Bronchial epithelial cell (primary cell): ENCODE results near the gene GCNT1. TPM values are rescaled to one million over a fixed set of nuclear protein-coding genes. Genes with fewer than 3 reads are reported as not detected.
"Not testable (repeated sequence)": the region's sequence is repeated elsewhere in the genome, so short reads cannot be mapped to it uniquely, and the experiment has no call there.

ENCODE experiments used
- DNase-seq: peaks from one replicate; pipeline ENCODE4 v3.0.0-alpha.2; 2010; ENCODE audit warnings: low read depth
- FAIRE-seq: peaks from 2 replicates; lab custom pipeline; 2011; peaks lifted over from hg19 to GRCh38; lab: Jason Lieb, UNC
- H3K27me3 ChIP-seq: 2 replicates; pipeline ENCODE4 v1.5.1; 2011; ENCODE audit warnings: low read length; ENCODE audit not compliant: control insufficient read depth, insufficient read depth
- H3K36me3 ChIP-seq: 2 replicates; pipeline ENCODE4 v1.5.1; 2011; ENCODE audit warnings: low read length; ENCODE audit not compliant: control insufficient read depth, insufficient read depth
- H3K4me3 ChIP-seq: 2 replicates; pipeline ENCODE4 v1.5.1; 2011; ENCODE audit warnings: mild to moderate bottlenecking, low read depth, low read length, control low read depth
- total RNA-seq: library from RNA; depleted of rRNA; stranded (reverse); fragments of >200 nt; gene quantifications from 2 replicates; pipeline ENCODE4 v1.2.1, GENCODE V29; 2014
- TF ChIP-seq, protein P1 (sequence below): IDR thresholded peaks from 2 replicates; pipeline ENCODE4 v1.5.1; 2011; ENCODE audit warnings: mild to moderate bottlenecking, moderate library complexity, low read length, control low read depth, inconsistent platforms; ENCODE audit not compliant: insufficient read depth, severe bottlenecking

GCNT1 gene
- total RNA-seq, 1 donor from 2014 or later: 3.7 TPM

DNA sequence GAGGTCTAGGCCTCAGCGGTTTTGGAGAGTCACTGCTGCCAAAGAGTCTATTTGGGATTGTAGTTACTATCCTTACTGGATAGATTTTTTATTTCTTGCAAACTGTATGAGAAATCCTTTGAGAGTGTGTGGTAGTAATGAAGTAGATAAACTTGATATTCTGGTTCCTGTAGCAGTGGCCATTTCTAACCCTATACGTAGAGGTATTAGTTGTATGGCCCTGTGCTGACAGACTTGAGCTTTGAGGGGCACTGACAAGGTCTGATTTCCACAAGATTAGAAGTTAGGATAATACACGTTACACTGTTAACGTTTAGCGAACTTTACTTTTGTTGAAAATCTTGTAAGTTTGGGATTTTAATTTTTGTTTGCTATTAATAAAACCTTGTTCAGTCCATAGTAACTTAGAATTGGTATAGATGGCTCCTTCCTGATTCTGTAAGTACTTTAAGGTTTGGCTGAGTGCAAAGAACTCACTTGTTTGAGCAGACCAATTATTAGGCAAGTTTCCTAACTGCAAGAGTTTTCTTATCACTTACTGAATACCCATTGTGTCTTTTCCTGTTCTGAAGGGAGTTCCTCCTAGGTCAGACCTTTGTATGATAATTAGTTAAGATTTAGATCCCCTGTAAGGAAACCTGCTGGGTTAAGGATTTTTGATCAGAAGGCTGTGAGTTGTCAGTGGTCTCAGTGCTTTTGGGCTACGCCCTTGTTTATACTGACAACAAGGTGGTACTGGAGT is 31.4 kb downstream of the GCNT1 start:
- TF ChIP-seq, protein P1, sequence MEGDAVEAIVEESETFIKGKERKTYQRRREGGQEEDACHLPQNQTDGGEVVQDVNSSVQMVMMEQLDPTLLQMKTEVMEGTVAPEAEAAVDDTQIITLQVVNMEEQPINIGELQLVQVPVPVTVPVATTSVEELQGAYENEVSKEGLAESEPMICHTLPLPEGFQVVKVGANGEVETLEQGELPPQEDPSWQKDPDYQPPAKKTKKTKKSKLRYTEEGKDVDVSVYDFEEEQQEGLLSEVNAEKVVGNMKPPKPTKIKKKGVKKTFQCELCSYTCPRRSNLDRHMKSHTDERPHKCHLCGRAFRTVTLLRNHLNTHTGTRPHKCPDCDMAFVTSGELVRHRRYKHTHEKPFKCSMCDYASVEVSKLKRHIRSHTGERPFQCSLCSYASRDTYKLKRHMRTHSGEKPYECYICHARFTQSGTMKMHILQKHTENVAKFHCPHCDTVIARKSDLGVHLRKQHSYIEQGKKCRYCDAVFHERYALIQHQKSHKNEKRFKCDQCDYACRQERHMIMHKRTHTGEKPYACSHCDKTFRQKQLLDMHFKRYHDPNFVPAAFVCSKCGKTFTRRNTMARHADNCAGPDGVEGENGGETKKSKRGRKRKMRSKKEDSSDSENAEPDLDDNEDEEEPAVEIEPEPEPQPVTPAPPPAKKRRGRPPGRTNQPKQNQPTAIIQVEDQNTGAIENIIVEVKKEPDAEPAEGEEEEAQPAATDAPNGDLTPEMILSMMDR: no peak
- Histone ChIP-seq H3K36me3 (no peaks in the 10 kb centered on the region), H3K4me3 (no peak overlapping the region), H3K27me3 (no peaks in the 10 kb centered on the region)
- DNase-seq: peak; percentile 12
- FAIRE-seq: no peak

DNA sequence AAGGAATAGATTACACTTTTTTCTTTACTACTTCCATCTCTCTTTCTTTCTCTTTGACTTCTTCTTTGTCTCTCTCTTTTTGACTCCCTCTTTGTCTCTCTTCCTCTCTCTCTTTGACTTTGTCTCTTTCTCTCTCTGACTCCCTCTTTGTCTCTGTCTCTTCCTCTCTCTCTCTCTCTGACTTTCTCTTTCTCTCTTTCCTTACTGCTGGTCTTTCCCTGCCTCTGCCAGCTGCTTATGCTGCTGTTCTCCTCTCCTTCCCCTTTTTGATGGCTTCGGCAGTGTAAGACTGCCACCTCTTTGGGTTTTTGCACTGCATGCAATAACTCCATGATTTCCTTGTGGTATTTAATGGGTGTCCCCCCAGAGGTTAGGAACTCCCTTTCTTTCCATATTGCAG is 32.1 kb downstream of the GCNT1 start:
- H3K4me3 ChIP-seq, FAIRE-seq, H3K27me3 ChIP-seq, H3K36me3 ChIP-seq, DNase-seq: not testable (repeated sequence)

DNA sequence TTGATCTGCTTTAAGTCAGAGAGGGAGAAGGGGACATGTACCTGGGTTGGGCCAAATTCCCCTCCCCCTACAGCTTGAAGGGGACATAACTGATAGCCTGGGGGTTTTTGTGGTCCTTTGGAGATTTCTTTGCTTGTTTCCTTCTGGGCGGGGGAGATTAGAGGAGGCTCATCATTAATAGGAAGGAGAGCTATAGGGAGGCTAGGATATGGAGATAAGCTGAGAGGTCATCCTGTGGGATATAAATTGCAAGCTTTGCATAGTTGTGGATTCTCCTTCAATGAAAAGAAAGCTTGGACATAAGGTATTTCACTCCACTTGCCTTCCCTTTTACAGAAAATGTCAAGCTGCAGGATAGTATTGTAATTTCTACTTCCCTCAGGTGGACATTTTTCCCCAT is 34.5 kb downstream of the GCNT1 start:
- DNase-seq, H3K36me3 ChIP-seq, FAIRE-seq, H3K4me3 ChIP-seq, H3K27me3 ChIP-seq: not testable (repeated sequence)

DNA sequence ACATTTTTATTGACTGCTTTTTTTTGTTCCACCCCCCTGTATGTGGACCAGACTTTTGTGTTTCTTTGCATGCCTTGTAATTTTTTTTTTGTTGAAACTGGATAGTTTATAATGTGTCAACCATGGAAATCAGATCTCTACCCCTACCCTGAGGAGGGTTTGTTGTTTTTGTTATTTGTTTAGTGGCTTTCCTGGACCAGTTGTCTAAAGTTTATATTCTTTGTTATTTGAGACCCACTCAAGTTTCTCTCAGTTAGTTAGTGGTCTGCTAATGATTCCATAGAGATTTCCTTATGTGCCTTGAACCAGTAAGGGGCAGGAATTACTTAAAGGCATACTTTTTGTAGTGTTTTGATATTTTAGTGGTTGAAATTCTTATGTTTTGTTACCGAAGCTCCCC is 41.1 kb downstream of the GCNT1 start:
- Histone ChIP-seq H3K4me3 (no peak overlapping the region), H3K27me3 (no peaks in the 10 kb centered on the region), H3K36me3 (peaks cover 7% of the 10 kb centered on the region)
- TF ChIP-seq, protein P1: no peak
- DNase-seq: no peak
- FAIRE-seq: peak; percentile 72

DNA sequence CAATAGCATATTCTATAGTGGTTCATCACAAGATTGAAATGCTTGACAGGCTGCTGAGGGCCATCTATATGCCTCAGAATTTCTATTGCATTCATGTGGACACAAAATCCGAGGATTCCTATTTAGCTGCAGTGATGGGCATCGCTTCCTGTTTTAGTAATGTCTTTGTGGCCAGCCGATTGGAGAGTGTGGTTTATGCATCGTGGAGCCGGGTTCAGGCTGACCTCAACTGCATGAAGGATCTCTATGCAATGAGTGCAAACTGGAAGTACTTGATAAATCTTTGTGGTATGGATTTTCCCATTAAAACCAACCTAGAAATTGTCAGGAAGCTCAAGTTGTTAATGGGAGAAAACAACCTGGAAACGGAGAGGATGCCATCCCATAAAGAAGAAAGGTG is 43.8 kb downstream of the GCNT1 start:
- peaks cover 7% of the 10 kb centered on the region for H3K36me3 ChIP-seq
- no peak overlapping the region for H3K4me3 ChIP-seq
- TF ChIP-seq, protein P1: no peak
- FAIRE-seq (peak; percentile 36), DNase-seq (no peak)
- no peaks in the 10 kb centered on the region for H3K27me3 ChIP-seq

DNA sequence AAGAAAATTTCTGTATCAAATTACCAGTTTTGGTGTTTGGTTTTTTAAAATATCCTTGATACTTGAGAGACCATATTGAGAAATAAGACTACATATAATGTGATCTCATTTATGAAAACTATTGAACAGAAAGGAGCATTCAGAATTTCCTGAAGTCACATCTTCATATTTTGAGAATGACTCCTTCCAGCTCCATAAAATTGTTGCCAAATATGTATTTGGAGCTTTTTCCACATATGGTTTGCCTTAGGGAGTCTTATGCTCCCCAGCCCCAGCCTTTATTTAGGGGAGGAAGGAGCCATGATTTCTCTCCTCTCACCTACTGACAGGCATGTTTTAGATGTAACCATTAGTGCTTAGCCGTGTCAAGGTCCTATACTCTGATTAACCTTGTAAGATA is 51.1 kb downstream of the GCNT1 start:
- no peak for FAIRE-seq
- Histone ChIP-seq H3K36me3 (no peaks in the 10 kb centered on the region), H3K4me3 (no peak overlapping the region), H3K27me3 (no peaks in the 10 kb centered on the region)
- TF ChIP-seq, protein P1: no peak
- DNase-seq: no peak

DNA sequence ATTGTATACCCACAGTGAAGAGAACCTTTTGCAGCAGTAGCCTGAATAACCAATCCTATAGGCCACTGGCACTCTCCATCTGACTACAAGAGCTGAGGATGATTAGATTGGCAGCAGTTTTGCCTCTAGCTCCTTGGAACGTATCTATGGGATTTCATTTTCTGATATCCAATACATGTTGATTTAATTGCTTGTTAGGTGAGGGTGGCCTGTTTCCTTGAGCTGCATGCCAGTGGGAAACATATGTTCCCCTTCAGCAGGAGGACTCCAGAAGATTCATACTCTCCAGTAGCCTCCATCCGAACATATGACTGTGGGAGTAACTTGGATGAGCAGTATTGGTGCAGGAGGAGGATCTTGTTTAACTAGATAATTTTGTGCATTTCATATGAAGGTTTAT is 51.5 kb downstream of the GCNT1 start:
- FAIRE-seq (no peak), DNase-seq (no peak)
- no peaks in the 10 kb centered on the region for H3K27me3 ChIP-seq
- no peak overlapping the region for H3K4me3 ChIP-seq
- TF ChIP-seq, protein P1: no peak
- H3K36me3 ChIP-seq: no peaks in the 10 kb centered on the region
